K562 (cell line): Measurements from ENCODE around the gene FOXA3. TPM values are rescaled to one million over a fixed set of nuclear protein-coding genes. Genes with fewer than 3 reads are reported as not detected.

ENCODE experiments used
- CHAMP1 ChIP-seq: fragments of 450-650 bp; IDR thresholded peaks from 2 replicates; pipeline ENCODE4 v1.6.1; 2016; ENCODE audit warnings: mild to moderate bottlenecking
- CREM ChIP-seq: IDR thresholded peaks from 2 replicates; pipeline ENCODE4 v1.6.1; 2014; ENCODE audit warnings: antibody characterized with exemption, low read depth
- GATAD2A ChIP-seq: fragments of 450-650 bp; IDR thresholded peaks from 2 replicates; pipeline ENCODE4 v1.6.1; 2017
- HDAC2 ChIP-seq: fragments of 450-650 bp; IDR thresholded peaks from 2 replicates; pipeline ENCODE4 v1.6.1; 2016; ENCODE audit warnings: mild to moderate bottlenecking
- KAT8 ChIP-seq: fragments of 450-650 bp; IDR thresholded peaks from 2 replicates; pipeline ENCODE4 v1.6.1; 2016; ENCODE audit warnings: low read depth, mild to moderate bottlenecking
- KLF16 ChIP-seq: IDR thresholded peaks from 2 replicates; pipeline ENCODE4 v1.6.1; 2016; ENCODE audit warnings: antibody characterized with exemption
- MYBL2 ChIP-seq, 2 experiments: fragments of 450-650 bp in 1 of 2; sonication (generic) in 1 of 2; formaldehyde crosslinking in 1 of 2; IDR thresholded peaks; 2 replicates each; pipeline versions ENCODE4 v1.6.1 to v1.8.1; 2017 to 2022; ENCODE audit warnings: borderline replicate concordance in 1 of 2, inconsistent platforms in 1 of 2, low read depth in 1 of 2, mild to moderate bottlenecking in 1 of 2, missing genetic modification reagents in 1 of 2, moderate library complexity in 1 of 2
- PML ChIP-seq: IDR thresholded peaks from 2 replicates; pipeline ENCODE4 v1.6.1; 2012; ENCODE audit warnings: low read length, inconsistent platforms
- POU5F1 ChIP-seq: fragments of 150-350 bp; IDR thresholded peaks from 2 replicates; pipeline ENCODE4 v1.6.1; 2014; ENCODE audit warnings: borderline replicate concordance, low read length, low read depth, mild to moderate bottlenecking; ENCODE audit not compliant: partially characterized antibody
- RFX7 ChIP-seq: fragments of 250-450 bp; sonication (Bioruptor Pico); IDR thresholded peaks from 2 replicates; pipeline ENCODE4 v1.5.1; 2021; ENCODE audit warnings: mild to moderate bottlenecking
- SIN3B ChIP-seq: fragments of 450-650 bp; IDR thresholded peaks from 2 replicates; pipeline ENCODE4 v1.6.1; 2017; ENCODE audit warnings: low read depth, mild to moderate bottlenecking, moderate library complexity
- SMC3 ChIP-seq: conservative IDR thresholded peaks from 2 replicates; pipeline ENCODE4 v1.6.1; 2011; ENCODE audit warnings: low read depth, low read length, improper control_type of control experiment; ENCODE audit not compliant: insufficient read depth
- SUPT5H ChIP-seq: fragments of 450-650 bp; IDR thresholded peaks from 2 replicates; pipeline ENCODE4 v1.6.1; 2016
- TAF9B ChIP-seq: fragments of 450-650 bp; IDR thresholded peaks from 2 replicates; pipeline ENCODE4 v1.6.1; 2018; ENCODE audit warnings: mild to moderate bottlenecking; ENCODE audit not compliant: partially characterized antibody
- THRB ChIP-seq: fragments of 450-650 bp; formaldehyde crosslinking; conservative IDR thresholded peaks from 2 replicates; pipeline ENCODE4 v1.4.0; 2022; ENCODE audit warnings: mild to moderate bottlenecking, missing genetic modification characterization
- TOE1 ChIP-seq, 2 experiments: fragments of 450-650 bp in 1 of 2; sonication (generic) in 1 of 2; formaldehyde crosslinking in 1 of 2; IDR thresholded peaks; 2 replicates each; pipeline versions ENCODE4 v1.7.1 to v1.8.0; 2016 to 2022; ENCODE audit warnings: borderline replicate concordance in 2 of 2, mild to moderate bottlenecking in 2 of 2, antibody characterized with exemption in 1 of 2, inconsistent platforms in 1 of 2, low read depth in 1 of 2, missing genetic modification reagents in 1 of 2, moderate library complexity in 1 of 2
- ZBTB11 ChIP-seq, 3 experiments: fragments of 200-800 bp in 1 of 3; fragments of 250-450 bp in 1 of 3; fragments of 450-650 bp in 1 of 3; sonication (Bioruptor Pico) in 1 of 3; sonication (Bioruptor generic) in 1 of 3; formaldehyde crosslinking in 1 of 3; IDR thresholded peaks; 2 replicates each; pipeline versions ENCODE4 v1.6.1 to v1.8.0; 2016 to 2022; ENCODE audit warnings: mild to moderate bottlenecking in 2 of 3, missing genetic modification characterization in 2 of 3, missing compliant biosample characterization in 1 of 3, moderate library complexity in 1 of 3
- ZC3H4 ChIP-seq: sonication (generic); formaldehyde crosslinking; IDR thresholded peaks from 2 replicates; pipeline ENCODE4 v1.9.0; 2021; ENCODE audit warnings: missing genetic modification reagents, borderline replicate concordance
- ZFPM2 ChIP-seq: fragments of 250-450 bp; sonication (Bioruptor Pico); IDR thresholded peaks from 2 replicates; pipeline ENCODE4 v1.5.1; 2022; ENCODE audit warnings: mild to moderate bottlenecking
- ZFX ChIP-seq: sonication (generic); formaldehyde crosslinking; IDR thresholded peaks from 2 replicates; pipeline ENCODE4 v1.8.0; 2022; ENCODE audit warnings: mild to moderate bottlenecking, missing genetic modification reagents, moderate library complexity
- polyA plus RNA-seq, 8 experiments: library from polyadenylated mRNA; depleted of rRNA in 4 of 8; stranded (reverse) in 5 of 8; unstranded in 3 of 8; fragments of >200 nt; fragmentation: Nextera tagmentation in 2 of 8; fragmentation: Illumina TruSeq in 1 of 8; extraction: Ambion mirVana in 2 of 8; extraction: Trizol in 1 of 8; gene quantifications; 2 replicates each; pipeline versions ENCODE4 v1.2.1 to v1.2.3, GENCODE V29; 2011 to 2014; ENCODE audit warnings: inconsistent platforms in 1 of 8, missing spikeins in 1 of 8
- total RNA-seq, 7 experiments: library from RNA; depleted of rRNA in 6 of 7; stranded (reverse); fragments of >200 nt in 6 of 7; fragmentation: Illumina TruSeq in 2 of 7; extraction: Trizol in 2 of 7; gene quantifications; 2 replicates each; pipeline versions ENCODE4 v1.2.1 to v1.2.3, GENCODE V29; 2011 to 2021; ENCODE audit warnings: low replicate concordance in 1 of 7

FOXA3 gene
- total and polyA plus RNA-seq, 9 of the 15 experiments (the other 6 are each of a cell fraction or from before 2014, with no cell fraction given) = 1.3 to 15.5 (median 4.7) TPM

- TF ChIP-seq CHAMP1 = no peak
- no peak for TF ChIP-seq TAF9B
- TF ChIP-seq TOE1 (IDR thresholded peaks at IDR 0.05; ENCODE audit: borderline replicate concordance) = peak; percentile 86; the same call in 1 of the 2 replicates
- no peak for TF ChIP-seq TOE1 (CRISPR knock-in tag; IDR thresholded peaks at IDR 0.05; ENCODE audit: borderline replicate concordance, low read depth)
- TF ChIP-seq ZFX (CRISPR knock-in tag) = peak; percentile 95
- 0 out of 2 replicates have a peak, but pooled peaks have one; percentile 71 for TF ChIP-seq THRB
- TF ChIP-seq ZBTB11 (CRISPR knock-in tag; IDR thresholded peaks at IDR 0.05) = peak in 1 of 3 experiments; percentile 59; a peak in 2 of 6 replicates
- TF ChIP-seq PML = 0 out of 2 replicates have a peak, but pooled peaks have one; percentile 17
- peak; percentile 97 for TF ChIP-seq CREM
- 0 out of 2 replicates have a peak, but pooled peaks have one; percentile 27 for TF ChIP-seq ZFPM2 (CRISPR knock-in tag)
- peak; percentile 62; the same call in 1 of the 2 replicates for TF ChIP-seq SUPT5H
- no peak for TF ChIP-seq GATAD2A
- TF ChIP-seq HDAC2 = peak; percentile 69; the same call in 1 of the 2 replicates
- no peak for TF ChIP-seq MYBL2 (IDR thresholded peaks at IDR 0.05; ENCODE audit: low read depth)
- no peak for TF ChIP-seq MYBL2 (CRISPR knock-in tag; IDR thresholded peaks at IDR 0.05; ENCODE audit: borderline replicate concordance)
- TF ChIP-seq KLF16 = no peak
- TF ChIP-seq SMC3 = no peak
- no peak for TF ChIP-seq KAT8
- no peak for TF ChIP-seq POU5F1
- no peak for TF ChIP-seq ZC3H4
- TF ChIP-seq RFX7 (CRISPR knock-in tag) = no peak
- 0 out of 2 replicates have a peak, but pooled peaks have one; percentile 57 for TF ChIP-seq SIN3B
Observed at GRCh38 chr19:45886427-45887199, 22.5 kb downstream of the FOXA3 start (continued).
